Spinal cord (tissue), 10 donors: ENCODE results near the gene SIRPB1. TPM values are rescaled to one million over a fixed set of nuclear protein-coding genes. Genes with fewer than 3 reads are reported as not detected.
"Not testable (repeated sequence)": the region's sequence is repeated elsewhere in the genome, so short reads cannot be mapped to it uniquely, and the experiment has no call there.

ENCODE experiments used
- DNase-seq, 6 donors: peaks; one replicate each; pipeline versions ENCODE4 v3.0.0 to v3.0.0-alpha.2; 2013 to 2015; ENCODE audit warnings: low spot score in 6 of 6, low read depth in 4 of 6
- H3K27ac ChIP-seq: one replicate; pipeline ENCODE4 v1.5.1; 2013; ENCODE audit warnings: low read depth, low read length, control low read depth
- H3K27me3 ChIP-seq: one replicate; pipeline ENCODE4 v1.6.1; 2013; ENCODE audit warnings: low read length; ENCODE audit not compliant: control insufficient read depth, insufficient read depth
- H3K36me3 ChIP-seq: one replicate; pipeline ENCODE4 v1.6.1; 2013; ENCODE audit warnings: low read length; ENCODE audit not compliant: control insufficient read depth, insufficient read depth
- H3K4me1 ChIP-seq: one replicate; pipeline ENCODE4 v1.6.1; 2013; ENCODE audit warnings: low read length; ENCODE audit not compliant: control insufficient read depth, insufficient read depth
- H3K4me3 ChIP-seq: one replicate; pipeline ENCODE4 v1.5.1; 2013; ENCODE audit warnings: low read depth, low read length, control low read depth
- H3K9me3 ChIP-seq: one replicate; pipeline ENCODE4 v1.6.1; 2013; ENCODE audit warnings: low read length; ENCODE audit not compliant: control insufficient read depth, insufficient read depth
- WGBS: methylation state at CpG from one replicate; pipeline ENCODE4 v1.1.5; 2013; ENCODE audit warnings: missing lambda C conversion rate; ENCODE audit not compliant: insufficient coverage; 5-methylcytosine and 5-hydroxymethylcytosine counted together
- polyA plus RNA-seq, 2 donors: library from polyadenylated mRNA; unstranded; fragments of 120-200 nt; gene quantifications; one replicate each; pipeline ENCODE4 v1.2.1, GENCODE V29; 2013; ENCODE audit not compliant: insufficient read length in 2 of 2
- small RNA-seq: library from RNA; depleted of rRNA; stranded (forward); fragments of <200 nt; gene quantifications from one replicate; pipeline ENCODE3, GENCODE V24; 2014; ENCODE audit warnings: low replicate concordance
- total RNA-seq, 2 donors: library from RNA; depleted of rRNA in 1 of 2; stranded (reverse); fragments of 120-200 nt in 1 of 2; fragments of >200 nt in 1 of 2; gene quantifications; one replicate each; pipeline versions ENCODE4 v1.2.3 to v1.2.4, GENCODE V29; 2013 to 2014
- donor health status: healthy.

The SIRPB1 gene
- total and polyA plus RNA-seq, 4 donors = 0.69 to 2.9 (median 1.2) TPM; not detected in 1

DNA sequence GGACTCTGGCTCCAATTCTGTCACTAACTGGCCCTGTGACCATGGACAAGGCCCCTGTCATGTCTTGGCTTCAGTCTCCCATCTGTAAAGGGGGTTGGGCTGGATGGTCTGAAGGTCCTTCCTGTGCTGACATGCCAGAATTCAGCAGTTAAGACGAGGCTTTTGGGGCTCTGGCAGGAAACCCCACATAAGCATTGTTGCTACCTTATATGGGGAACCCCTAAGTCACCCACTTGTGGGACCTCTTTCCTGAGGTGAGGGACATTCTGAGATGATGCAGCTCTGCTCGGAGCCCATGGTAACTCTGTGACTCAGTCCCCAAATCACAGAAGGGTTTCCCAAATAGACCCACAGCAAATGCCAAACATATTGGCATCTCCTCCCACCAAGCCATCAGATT, 42.5 kb downstream of the SIRPB1 start:
- WGBS = 75% methylated on average over 2 of the region's 2 CpGs
- not testable (repeated sequence) for H3K9me3 ChIP-seq, H3K36me3 ChIP-seq, H3K4me3 ChIP-seq, H3K27ac ChIP-seq, H3K27me3 ChIP-seq, H3K4me1 ChIP-seq
- DNase-seq = peak in 1 of 6 donors; percentile 0

DNA sequence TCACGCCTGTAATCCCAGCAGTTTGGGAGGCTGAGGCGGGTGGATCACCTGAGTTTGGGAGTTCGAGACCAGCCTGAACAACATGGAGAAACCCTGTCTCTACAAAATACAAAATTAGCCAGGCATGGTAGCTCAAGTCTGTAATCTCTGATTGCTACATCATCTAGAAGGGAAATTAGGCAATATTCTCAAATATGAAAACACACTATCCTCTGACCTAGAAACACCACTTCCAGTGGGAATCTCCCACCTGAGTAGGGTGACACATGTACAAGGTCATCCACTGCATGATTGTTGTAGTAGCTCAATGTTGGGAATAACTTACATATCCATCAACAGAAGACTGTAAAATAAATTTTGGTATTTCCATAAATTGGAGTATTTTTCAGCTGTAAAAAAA, 43.2 kb downstream of the SIRPB1 start:
- Histone ChIP-seq H3K27ac (no peak overlapping the region), H3K4me3 (no peak overlapping the region), H3K27me3 (no peaks in the 10 kb centered on the region), H3K9me3 (no peaks in the 10 kb centered on the region), H3K4me1 (no peaks in the 10 kb centered on the region), H3K36me3 (no peaks in the 10 kb centered on the region)
- DNase-seq = peak in 1 of 6 donors; percentile 0
- WGBS = 94% methylated on average over 2 of the region's 3 CpGs

- not testable (repeated sequence) for H3K4me3 ChIP-seq, H3K27ac ChIP-seq, H3K27me3 ChIP-seq, H3K4me1 ChIP-seq, H3K36me3 ChIP-seq, H3K9me3 ChIP-seq
- no CpG with 5 or more reads among the region's 1 CpG for WGBS
- DNase-seq = peak in 1 of 6 donors; percentile 0
Observed at GRCh38 chr20:1576003-1576402, 43.8 kb downstream of the SIRPB1 start.

GRCh38 chr20:1571583-1571982, 48.2 kb downstream of the SIRPB1 start:
- not testable (repeated sequence) for H3K9me3 ChIP-seq, H3K36me3 ChIP-seq, H3K4me1 ChIP-seq, H3K4me3 ChIP-seq, H3K27ac ChIP-seq, H3K27me3 ChIP-seq
- 91% methylated on average over 8 of the region's 8 CpGs for WGBS
- DNase-seq = peak in 1 of 6 donors; percentile 0

Small RNA genes lying within 50 kb of the gene (small RNA-seq; reads per million reads assigned to genes)
- gene RN7SL561P = not detected

Other genes with a start within 250 kb of the SIRPB1 start
- 100 to 1,000 TPM in 1 of 2 donors, 10 to 100 TPM in 1; 87.2 to 102 TPM for gene FKBP1A, start 227.0 kb downstream of the SIRPB1 start, total RNA-seq
- 100 to 1,000 TPM; 258 to 261 TPM for gene FKBP1A, start 227.0 kb downstream of the SIRPB1 start, polyA plus RNA-seq
- gene NSFL1C, start 153.2 kb downstream of the SIRPB1 start, total RNA-seq = 10 to 100 TPM; 32.0 to 50.3 TPM
- 100 to 1,000 TPM; 118 to 119 TPM for gene NSFL1C, start 153.2 kb downstream of the SIRPB1 start, polyA plus RNA-seq
- gene SIRPB2, start 128.6 kb downstream of the SIRPB1 start, total RNA-seq = 1 to 10 TPM; 1.8 to 2.6 TPM
- 1 to 10 TPM; 1.3 to 1.5 TPM for gene SIRPB2, start 128.6 kb downstream of the SIRPB1 start, polyA plus RNA-seq
- gene SIRPD, start 62.3 kb downstream of the SIRPB1 start, total RNA-seq = not detected
- not detected for gene SIRPD, start 62.3 kb downstream of the SIRPB1 start, polyA plus RNA-seq
- gene SIRPG, start 37.8 kb upstream of the SIRPB1 start, total RNA-seq = not detected
- gene SIRPG, start 37.8 kb upstream of the SIRPB1 start, polyA plus RNA-seq = not detected